DOHH2 (cell line): ENCODE measurements around the gene CD248.
A peak's percentile ranks its signal among the peaks of the same experiment; 100 is the strongest.

Source experiments
- H3F3A ChIP-seq: fragments of 200-600 bp; sonication (generic), shearing (Covaris generic); 2 replicates; pipeline ENCODE4 v1.6.0; 2016; ENCODE audit warnings: antibody characterized with exemption, mild to moderate bottlenecking; ENCODE audit not compliant: control insufficient read depth, insufficient read depth
- H3K27ac ChIP-seq: fragments of 200-600 bp; sonication (generic); 2 replicates; pipeline ENCODE4 v1.5.1; 2014; ENCODE audit warnings: low read depth, mild to moderate bottlenecking, low read length, moderate library complexity
- H3K27me3 ChIP-seq: fragments of 200-600 bp; sonication (generic); 2 replicates; pipeline ENCODE4 v1.6.1; 2014; ENCODE audit warnings: mild to moderate bottlenecking, low read length, mixed read lengths; ENCODE audit not compliant: control insufficient read depth
- H3K36me3 ChIP-seq: fragments of 200-600 bp; sonication (generic); 2 replicates; pipeline ENCODE4 v1.6.1; 2014; ENCODE audit warnings: mild to moderate bottlenecking, low read length, moderate library complexity, mixed read lengths; ENCODE audit not compliant: control insufficient read depth
- H3K4me1 ChIP-seq: fragments of 200-600 bp; sonication (generic); 2 replicates; pipeline ENCODE4 v1.6.1; 2014; ENCODE audit warnings: mild to moderate bottlenecking, low read length, mixed read lengths; ENCODE audit not compliant: control insufficient read depth
- H3K4me2 ChIP-seq: fragments of 200-600 bp; sonication (generic); 2 replicates; pipeline ENCODE4 v1.6.0; 2014; ENCODE audit warnings: mild to moderate bottlenecking, low read length, moderate library complexity
- H3K4me3 ChIP-seq: fragments of 200-600 bp; sonication (generic); 2 replicates; pipeline ENCODE4 v1.5.1; 2014; ENCODE audit warnings: mild to moderate bottlenecking, low read length, mixed read lengths
- H3K79me2 ChIP-seq: fragments of 200-600 bp; sonication (generic); 2 replicates; pipeline ENCODE4 v1.6.1; 2014; ENCODE audit warnings: mild to moderate bottlenecking, low read length, mixed read lengths; ENCODE audit not compliant: control insufficient read depth
- H3K9me2 ChIP-seq: fragments of 200-600 bp; sonication (generic); replicated peaks from 2 replicates; pipeline ENCODE4 v1.6.1; 2014; ENCODE audit warnings: mild to moderate bottlenecking, low read length, mixed read lengths; ENCODE audit not compliant: control insufficient read depth
- H3K9me3 ChIP-seq: fragments of 200-600 bp; sonication (generic); 2 replicates; pipeline ENCODE4 v1.6.1; 2014; ENCODE audit warnings: antibody characterized with exemption, low read length, mixed read lengths; ENCODE audit not compliant: control insufficient read depth, insufficient read depth
- H4K20me1 ChIP-seq: fragments of 200-600 bp; sonication (generic); 2 replicates; pipeline ENCODE4 v1.6.0; 2014; ENCODE audit warnings: low read depth, mild to moderate bottlenecking, antibody characterized with exemption, low read length, moderate library complexity; ENCODE audit not compliant: control insufficient read depth, insufficient read depth
- EZH2phosphoT487 ChIP-seq: fragments of 200-600 bp; sonication (generic); IDR thresholded peaks from 2 replicates; pipeline ENCODE4 v1.6.1; 2017; ENCODE audit warnings: borderline replicate concordance, mild to moderate bottlenecking, antibody characterized with exemption, low read length, moderate library complexity, mixed read lengths
- TF ChIP-seq, protein P1 (sequence below): fragments of 200-600 bp; sonication (generic); IDR thresholded peaks from one replicate; pipeline ENCODE4 v1.5.1; 2014; ENCODE audit warnings: antibody characterized with exemption, mild to moderate bottlenecking, low read depth, low read length; ENCODE audit not compliant: poor library complexity, severe bottlenecking

Gene CD248, protein sequence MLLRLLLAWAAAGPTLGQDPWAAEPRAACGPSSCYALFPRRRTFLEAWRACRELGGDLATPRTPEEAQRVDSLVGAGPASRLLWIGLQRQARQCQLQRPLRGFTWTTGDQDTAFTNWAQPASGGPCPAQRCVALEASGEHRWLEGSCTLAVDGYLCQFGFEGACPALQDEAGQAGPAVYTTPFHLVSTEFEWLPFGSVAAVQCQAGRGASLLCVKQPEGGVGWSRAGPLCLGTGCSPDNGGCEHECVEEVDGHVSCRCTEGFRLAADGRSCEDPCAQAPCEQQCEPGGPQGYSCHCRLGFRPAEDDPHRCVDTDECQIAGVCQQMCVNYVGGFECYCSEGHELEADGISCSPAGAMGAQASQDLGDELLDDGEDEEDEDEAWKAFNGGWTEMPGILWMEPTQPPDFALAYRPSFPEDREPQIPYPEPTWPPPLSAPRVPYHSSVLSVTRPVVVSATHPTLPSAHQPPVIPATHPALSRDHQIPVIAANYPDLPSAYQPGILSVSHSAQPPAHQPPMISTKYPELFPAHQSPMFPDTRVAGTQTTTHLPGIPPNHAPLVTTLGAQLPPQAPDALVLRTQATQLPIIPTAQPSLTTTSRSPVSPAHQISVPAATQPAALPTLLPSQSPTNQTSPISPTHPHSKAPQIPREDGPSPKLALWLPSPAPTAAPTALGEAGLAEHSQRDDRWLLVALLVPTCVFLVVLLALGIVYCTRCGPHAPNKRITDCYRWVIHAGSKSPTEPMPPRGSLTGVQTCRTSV

DNA sequence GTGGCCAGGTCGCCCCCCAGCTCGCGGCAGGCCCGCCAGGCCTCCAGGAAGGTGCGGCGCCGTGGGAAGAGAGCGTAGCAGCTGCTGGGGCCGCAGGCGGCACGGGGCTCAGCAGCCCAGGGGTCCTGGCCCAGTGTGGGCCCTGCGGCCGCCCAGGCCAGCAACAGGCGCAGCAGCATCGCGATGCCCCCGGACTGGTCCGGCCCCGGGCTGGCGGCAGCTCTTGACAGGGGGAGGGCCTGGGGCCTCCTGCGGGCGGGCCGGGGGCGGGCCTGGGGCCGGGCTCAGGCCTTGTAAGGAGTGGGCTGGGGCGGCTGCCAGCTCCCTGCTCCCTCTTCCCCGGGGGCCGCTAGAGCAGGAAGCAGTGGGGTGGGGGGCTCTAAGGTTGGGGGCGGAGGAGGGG lies at the start of gene CD248:
Gene CD248, minus strand, starts transcription at position 196 of the 403 bp plus-strand sequence. Its CDS starts 17 bp downstream, at position 179.
- peaks cover 49% of the 10 kb centered on the region for H3K4me1 ChIP-seq
- H3K27ac ChIP-seq: peak within 1 kb of the TSS; percentile 94
- peaks cover 7% of the 10 kb centered on the region; the same call in 1 of the 2 replicates for H3K9me3 ChIP-seq
- H3K79me2 ChIP-seq: no peaks in the 10 kb centered on the region
- no peaks in the 10 kb centered on the region for H3K27me3 ChIP-seq
- no peaks in the 10 kb centered on the region for H3K9me2 ChIP-seq
- H3F3A ChIP-seq: peaks cover 11% of the 10 kb centered on the region
- H3K4me2 ChIP-seq: peak within 1 kb of the TSS; percentile 92
- H4K20me1 ChIP-seq: no peaks in the 10 kb centered on the region
- H3K36me3 ChIP-seq: no peaks in the 10 kb centered on the region
- H3K4me3 ChIP-seq: peak within 1 kb of the TSS; percentile 72
- TF ChIP-seq, protein P1, sequence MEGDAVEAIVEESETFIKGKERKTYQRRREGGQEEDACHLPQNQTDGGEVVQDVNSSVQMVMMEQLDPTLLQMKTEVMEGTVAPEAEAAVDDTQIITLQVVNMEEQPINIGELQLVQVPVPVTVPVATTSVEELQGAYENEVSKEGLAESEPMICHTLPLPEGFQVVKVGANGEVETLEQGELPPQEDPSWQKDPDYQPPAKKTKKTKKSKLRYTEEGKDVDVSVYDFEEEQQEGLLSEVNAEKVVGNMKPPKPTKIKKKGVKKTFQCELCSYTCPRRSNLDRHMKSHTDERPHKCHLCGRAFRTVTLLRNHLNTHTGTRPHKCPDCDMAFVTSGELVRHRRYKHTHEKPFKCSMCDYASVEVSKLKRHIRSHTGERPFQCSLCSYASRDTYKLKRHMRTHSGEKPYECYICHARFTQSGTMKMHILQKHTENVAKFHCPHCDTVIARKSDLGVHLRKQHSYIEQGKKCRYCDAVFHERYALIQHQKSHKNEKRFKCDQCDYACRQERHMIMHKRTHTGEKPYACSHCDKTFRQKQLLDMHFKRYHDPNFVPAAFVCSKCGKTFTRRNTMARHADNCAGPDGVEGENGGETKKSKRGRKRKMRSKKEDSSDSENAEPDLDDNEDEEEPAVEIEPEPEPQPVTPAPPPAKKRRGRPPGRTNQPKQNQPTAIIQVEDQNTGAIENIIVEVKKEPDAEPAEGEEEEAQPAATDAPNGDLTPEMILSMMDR: no peak
- TF ChIP-seq EZH2phosphoT487: no peak

DNA sequence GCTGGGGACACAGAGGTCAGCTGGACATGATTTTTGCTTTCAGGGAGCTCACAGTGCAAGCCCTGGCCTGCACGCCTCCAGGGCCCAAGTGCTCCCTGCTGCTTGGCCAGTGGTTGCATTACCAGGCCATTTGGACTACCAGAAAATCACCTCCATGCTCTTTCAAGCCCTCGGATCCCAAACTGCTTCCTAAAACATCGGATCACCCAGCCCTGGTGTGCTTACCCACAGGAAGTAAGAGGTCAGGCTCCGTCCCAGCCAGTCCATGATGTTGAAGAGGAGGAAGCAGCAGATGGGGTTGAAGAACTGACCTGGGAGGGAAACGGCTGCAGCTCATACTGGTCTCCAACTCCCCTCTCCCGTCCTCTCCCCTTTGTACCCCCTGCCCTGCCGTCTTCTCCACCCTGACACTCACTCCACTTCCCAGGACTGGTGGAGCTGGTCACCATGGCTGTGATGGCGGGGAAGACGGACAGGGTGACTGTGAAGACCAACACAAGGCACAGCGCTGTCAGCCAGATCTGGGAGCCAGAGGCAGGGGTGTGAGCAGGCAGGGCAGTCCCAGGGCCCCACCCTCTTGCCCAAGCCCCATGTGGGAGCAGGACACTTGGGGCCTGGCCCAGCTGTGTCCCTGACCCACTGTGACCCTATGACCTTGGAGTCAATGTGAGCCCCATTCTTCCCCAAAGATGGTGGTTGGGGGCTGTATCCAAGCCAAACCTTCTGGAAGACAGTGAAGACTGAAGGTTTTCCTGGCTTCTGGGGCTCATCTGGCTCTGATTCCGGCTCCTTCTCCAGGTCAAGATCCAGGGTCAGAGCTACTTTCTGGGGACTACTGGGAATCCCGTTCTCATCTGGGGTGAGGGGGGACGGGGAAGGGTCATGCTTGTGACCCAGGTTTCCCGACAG lies 49.1 kb upstream of the CD248 start:
- peaks cover 76% of the 10 kb centered on the region for H3K36me3 ChIP-seq
- no peak overlapping the region for H3K27ac ChIP-seq
- H3K79me2 ChIP-seq: peaks cover 21% of the 10 kb centered on the region
- H3K4me1 ChIP-seq: peaks cover 15% of the 10 kb centered on the region
- H3K27me3 ChIP-seq: peaks cover under 1% of the 10 kb centered on the region; the same call in 1 of the 2 replicates
- 0 out of 2 replicates have a peak, but pooled peaks cover 2% of the 10 kb centered on the region for H3F3A ChIP-seq
- H3K4me3 ChIP-seq: no peak overlapping the region
- no peaks in the 10 kb centered on the region for H3K9me2 ChIP-seq
- no peak for TF ChIP-seq EZH2phosphoT487
- TF ChIP-seq, protein P1: no peak
- no peak overlapping the region for H3K4me2 ChIP-seq
- H3K9me3 ChIP-seq: no peaks in the 10 kb centered on the region
- peaks cover 4% of the 10 kb centered on the region; the same call in 1 of the 2 replicates for H4K20me1 ChIP-seq

DNA sequence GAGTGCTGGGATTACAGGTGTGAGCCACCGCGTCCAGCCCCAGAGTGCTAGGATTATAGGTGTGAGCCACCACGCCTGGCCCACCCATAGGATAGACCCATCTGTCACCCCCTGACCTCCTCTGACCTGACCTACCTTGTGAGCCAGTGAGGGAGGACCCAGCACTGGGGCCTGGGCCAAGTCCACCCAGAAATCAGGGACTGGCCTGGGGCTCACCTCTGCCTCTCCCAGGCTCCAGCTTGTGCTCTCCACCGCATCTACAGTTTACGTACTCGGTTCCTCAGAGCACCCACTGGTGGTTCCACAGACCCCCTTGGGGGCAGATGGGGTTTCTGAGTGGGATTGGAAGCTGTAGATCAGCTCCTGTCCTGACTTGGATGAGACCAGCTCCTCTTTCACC lies 48.3 kb upstream of the CD248 start:
- H3K9me3 ChIP-seq: no peaks in the 10 kb centered on the region
- no peaks in the 10 kb centered on the region for H3K9me2 ChIP-seq
- peaks cover 71% of the 10 kb centered on the region for H3K36me3 ChIP-seq
- peaks cover 4% of the 10 kb centered on the region; the same call in 1 of the 2 replicates for H4K20me1 ChIP-seq
- H3K27ac ChIP-seq: no peak overlapping the region
- H3K27me3 ChIP-seq: no peaks in the 10 kb centered on the region
- H3K4me1 ChIP-seq: peaks cover 7% of the 10 kb centered on the region
- H3F3A ChIP-seq: 0 out of 2 replicates have a peak, but pooled peaks cover 2% of the 10 kb centered on the region
- no peak for TF ChIP-seq EZH2phosphoT487
- TF ChIP-seq, protein P1: no peak
- H3K4me2 ChIP-seq: no peak overlapping the region
- H3K4me3 ChIP-seq: no peak overlapping the region
- peaks cover 13% of the 10 kb centered on the region for H3K79me2 ChIP-seq
